Chondrocyte (in vitro differentiated cells): ENCODE measurements around the gene MRPL58. TPM values are rescaled to one million over a fixed set of nuclear protein-coding genes. Genes with fewer than 3 reads are reported as not detected.
"Not testable (repeated sequence)": the region's sequence is repeated elsewhere in the genome, so short reads cannot be mapped to it uniquely, and the experiment has no call there.

Experiments used
- DNase-seq: peaks from one replicate; pipeline ENCODE4 v3.0.0; 2021; ENCODE audit warnings: mixed read lengths, low spot score
- H3K27ac Mint-ChIP-seq: one replicate; pipeline ENCODE4 v1.8.0; 2021; ENCODE audit warnings: mild to moderate bottlenecking, moderate library complexity, mixed read lengths; ENCODE audit not compliant: unreplicated experiment
- H3K27me3 Mint-ChIP-seq: 2 replicates; pipeline ENCODE4 v1.8.0; 2021; ENCODE audit warnings: low read depth, mixed read lengths
- H3K36me3 Mint-ChIP-seq: 2 replicates; pipeline ENCODE4 v1.8.0; 2021; ENCODE audit warnings: low read depth, mixed read lengths
- H3K4me1 Mint-ChIP-seq: 2 replicates; pipeline ENCODE4 v1.8.0; 2021; ENCODE audit warnings: low read depth, mild to moderate bottlenecking, mixed read lengths
- H3K4me3 Mint-ChIP-seq: one replicate; pipeline ENCODE4 v1.8.0; 2021; ENCODE audit warnings: mild to moderate bottlenecking, moderate library complexity, mixed read lengths; ENCODE audit not compliant: unreplicated experiment
- H3K9me3 Mint-ChIP-seq: 2 replicates; pipeline ENCODE4 v1.8.0; 2021; ENCODE audit warnings: low read depth, mixed read lengths
- CTCF ChIP-seq: fragments of 200-600 bp; sonication (generic); IDR thresholded peaks from 2 replicates; pipeline ENCODE4 v1.5.0; 2021; ENCODE audit warnings: antibody characterized with exemption, mild to moderate bottlenecking, moderate library complexity
- total RNA-seq: library from RNA; stranded (reverse); gene quantifications from 3 replicates; pipeline ENCODE4 v1.2.1, GENCODE V29; 2021

Gene MRPL58
- total RNA-seq, 1 donor from 2014 or later, result 18.9 TPM

GRCh38 chr17:74981979-74982662, 30.3 kb upstream of the MRPL58 start:
- no peak for DNase-seq
- no peaks in the 10 kb centered on the region for H3K27me3 Mint-ChIP-seq
- peak overlapping the region; percentile 87 for H3K4me3 Mint-ChIP-seq
- TF ChIP-seq CTCF, result peak; percentile 47
- H3K4me1 Mint-ChIP-seq, result peaks cover 16% of the 10 kb centered on the region
- H3K9me3 Mint-ChIP-seq, result no peaks in the 10 kb centered on the region
- H3K36me3 Mint-ChIP-seq, result no peaks in the 10 kb centered on the region
- peak overlapping the region; percentile 94 for H3K27ac Mint-ChIP-seq

GRCh38 chr17:74982663-74983313, 29.7 kb upstream of the MRPL58 start:
- not testable (repeated sequence) for H3K36me3 Mint-ChIP-seq, H3K9me3 Mint-ChIP-seq, H3K27me3 Mint-ChIP-seq, DNase-seq
- Mint-ChIP-seq H3K4me1 (peaks cover 19% of the 10 kb centered on the region), H3K4me3 (peak overlapping the region; percentile 87), H3K27ac (peak overlapping the region; percentile 68)

GRCh38 chr17:74986206-74986576, 26.3 kb upstream of the MRPL58 start:
- no peaks in the 10 kb centered on the region for H3K27me3 Mint-ChIP-seq
- TF ChIP-seq CTCF, result no peak
- no peak overlapping the region for H3K4me3 Mint-ChIP-seq
- H3K27ac Mint-ChIP-seq, result no peak overlapping the region
- H3K36me3 Mint-ChIP-seq, result peaks cover 2% of the 10 kb centered on the region
- H3K4me1 Mint-ChIP-seq, result peaks cover 36% of the 10 kb centered on the region
- no peak for DNase-seq
- no peaks in the 10 kb centered on the region for H3K9me3 Mint-ChIP-seq

- Mint-ChIP-seq H3K27ac (peak within 1 kb of the TSS; percentile 98), H3K4me1 (peaks cover 37% of the 10 kb centered on the region), H3K36me3 (peaks cover 5% of the 10 kb centered on the region), H3K9me3 (no peaks in the 10 kb centered on the region), H3K4me3 (peak within 1 kb of the TSS; percentile 86), H3K27me3 (no peaks in the 10 kb centered on the region)
- peak; percentile 98 for DNase-seq
- no peak for TF ChIP-seq CTCF
Measured at GRCh38 chr17:74987418-74987908, 25.0 kb upstream of the MRPL58 start, which contains the start of gene CDR2L. CDR2L (plus strand) TSS chr17:74987632; CDS start chr17:74988044, 412 bp downstream.

GRCh38 chr17:74987909-74988711, 24.4 kb upstream of the MRPL58 start:
- H3K27me3 Mint-ChIP-seq, result no peaks in the 10 kb centered on the region

More at GRCh38 chr17:74987909-74988711, 24.4 kb upstream of the MRPL58 start:
- peak; percentile 94 for DNase-seq
- Mint-ChIP-seq H3K9me3 (no peaks in the 10 kb centered on the region), H3K27ac (peak overlapping the region; percentile 98), H3K4me3 (peak overlapping the region; percentile 86), H3K4me1 (peaks cover 43% of the 10 kb centered on the region), H3K36me3 (peaks cover 5% of the 10 kb centered on the region)
- peak; percentile 73 for TF ChIP-seq CTCF
